HG02870 (cell line): Measurements from ENCODE around the gene FRMD5.

Experiments
- ATAC-seq: cut with Tn5 transposase; IDR thresholded peaks from one replicate; pipeline ENCODE4 v1.9.1; 2021; ENCODE audit warnings: mild to moderate bottlenecking, moderate library complexity; ENCODE audit not compliant: unreplicated experiment

The FRMD5 gene

DNA sequence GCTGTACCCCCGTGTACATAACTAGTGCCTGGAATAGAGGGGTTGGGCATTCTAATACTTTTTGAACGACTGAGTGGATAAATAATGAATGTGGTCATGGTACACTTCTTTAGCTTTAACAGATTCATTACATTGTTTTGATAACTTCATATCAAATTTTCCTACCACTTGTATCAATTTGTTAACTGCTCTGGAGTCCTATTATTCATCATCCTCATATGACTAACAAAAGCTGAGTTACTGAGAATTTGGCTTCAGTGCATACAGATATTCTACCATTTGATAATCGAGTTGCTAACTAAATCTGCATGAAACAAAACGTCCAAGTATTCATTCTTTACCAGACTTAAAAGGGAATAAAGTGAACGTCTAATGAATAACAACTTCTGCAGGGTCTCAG, 31.7 kb downstream of the FRMD5 start:
- no peak for ATAC-seq

DNA sequence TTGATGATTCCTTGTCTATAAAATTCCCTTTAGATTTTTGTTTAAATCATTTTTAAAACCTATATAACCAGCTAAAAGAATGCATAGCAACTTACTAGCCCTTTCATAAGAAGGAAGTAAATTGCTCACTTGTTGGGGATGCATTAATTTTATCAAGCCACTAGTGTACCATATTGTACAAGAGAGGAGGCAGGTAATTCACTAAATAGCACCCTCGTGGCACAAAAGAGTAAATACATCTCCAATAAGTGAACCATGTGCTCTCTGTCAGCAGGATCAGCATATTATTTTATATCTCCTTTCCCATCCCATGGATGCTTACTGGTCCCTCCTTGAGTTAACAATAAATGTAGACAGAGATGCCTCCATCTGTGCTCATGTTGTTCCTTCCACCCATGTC, 34.3 kb downstream of the FRMD5 start:
- ATAC-seq: no peak

DNA sequence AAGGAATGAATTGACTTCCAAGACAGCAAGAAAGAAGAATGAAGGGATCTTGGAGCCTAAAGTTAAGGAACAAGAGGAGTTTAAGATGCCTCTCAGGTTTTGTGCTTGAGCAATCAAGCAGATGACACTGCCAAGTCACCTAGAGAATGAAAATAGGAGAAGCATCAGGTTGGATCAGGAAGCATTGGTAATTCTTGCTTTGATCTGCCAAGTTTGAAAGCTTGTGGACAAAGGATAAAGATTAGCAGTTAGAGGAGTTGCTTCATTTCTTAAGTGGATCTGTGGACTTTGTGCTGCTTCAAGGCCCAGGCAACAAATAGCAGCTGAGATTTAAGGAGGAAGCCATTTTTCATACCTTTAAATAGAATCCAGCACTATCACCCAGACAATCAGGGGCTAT, 35.6 kb downstream of the FRMD5 start:
- no peak for ATAC-seq

DNA sequence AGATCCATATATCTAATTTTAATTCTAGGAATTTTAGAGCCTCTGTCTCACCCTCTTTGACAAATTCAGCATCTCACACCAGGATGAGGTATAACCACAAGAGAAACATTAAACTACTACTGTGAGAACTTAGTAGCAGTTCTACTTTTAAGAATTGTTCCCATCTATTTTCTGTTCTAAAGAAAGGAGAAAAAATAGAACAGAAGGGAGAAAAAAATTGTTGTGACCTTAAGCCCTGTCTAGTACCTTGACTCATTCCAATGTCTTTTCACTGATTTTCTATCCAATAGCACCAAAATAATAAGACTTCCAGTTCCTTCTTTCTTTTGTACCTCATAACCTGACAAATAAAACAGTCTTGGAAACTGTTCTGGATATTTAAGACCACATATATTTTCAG, 37.0 kb downstream of the FRMD5 start:
- no peak for ATAC-seq

DNA sequence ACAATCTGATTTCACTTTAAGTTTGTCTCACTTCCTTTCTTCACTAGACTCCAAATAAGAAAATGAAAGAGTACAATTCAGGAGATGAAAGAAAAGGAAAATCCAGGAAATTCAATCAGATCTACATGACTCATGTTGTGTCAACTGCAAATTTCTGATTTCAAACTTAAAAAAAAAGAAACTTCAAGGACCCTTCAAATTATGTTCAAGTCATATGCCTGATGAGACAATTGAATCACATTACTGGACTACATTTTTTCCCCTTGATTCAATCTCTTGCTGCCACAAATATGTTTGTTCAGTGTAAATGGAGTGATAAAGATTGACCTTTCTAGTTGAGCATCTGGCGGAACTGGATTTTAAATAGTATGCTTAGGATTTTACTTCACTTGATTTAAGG, 37.4 kb downstream of the FRMD5 start:
- ATAC-seq: no peak

DNA sequence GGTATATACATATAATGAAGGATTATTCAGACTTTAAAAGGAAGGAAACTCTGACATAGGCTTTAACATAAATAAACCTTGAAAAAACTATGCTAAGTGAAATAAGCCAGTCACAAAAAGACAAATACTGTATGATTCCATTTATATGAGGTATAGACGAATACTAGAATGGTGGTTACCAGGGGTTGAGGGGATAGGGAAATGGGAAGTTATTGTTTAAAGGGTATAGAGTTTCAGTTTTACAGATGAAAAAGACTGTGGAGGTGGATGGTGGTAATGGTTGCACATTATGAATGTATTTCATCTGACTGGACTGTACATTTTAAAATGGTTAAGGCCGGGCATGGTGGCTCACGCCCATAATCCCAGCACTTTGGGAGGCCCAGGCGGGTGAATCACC, 41.7 kb downstream of the FRMD5 start:
- ATAC-seq: no peak

DNA sequence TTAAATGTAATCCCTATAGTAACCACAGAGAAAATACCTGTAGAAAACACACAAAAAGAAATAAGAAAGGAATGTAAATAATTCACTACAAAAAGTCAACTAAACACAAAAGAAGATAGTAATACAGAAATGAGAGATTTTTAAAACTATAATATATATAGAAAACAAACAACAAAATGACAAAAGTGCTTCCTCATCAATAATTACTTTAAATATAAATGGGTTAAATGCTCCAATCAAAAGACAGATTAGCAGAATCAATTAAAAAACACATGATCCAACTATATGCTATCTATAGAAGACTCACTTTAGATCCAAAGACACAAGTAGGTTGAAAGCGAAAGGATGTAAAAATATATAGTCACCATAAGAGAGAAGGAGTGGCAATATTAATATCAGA, 45.8 kb downstream of the FRMD5 start:
- ATAC-seq: no peak

DNA sequence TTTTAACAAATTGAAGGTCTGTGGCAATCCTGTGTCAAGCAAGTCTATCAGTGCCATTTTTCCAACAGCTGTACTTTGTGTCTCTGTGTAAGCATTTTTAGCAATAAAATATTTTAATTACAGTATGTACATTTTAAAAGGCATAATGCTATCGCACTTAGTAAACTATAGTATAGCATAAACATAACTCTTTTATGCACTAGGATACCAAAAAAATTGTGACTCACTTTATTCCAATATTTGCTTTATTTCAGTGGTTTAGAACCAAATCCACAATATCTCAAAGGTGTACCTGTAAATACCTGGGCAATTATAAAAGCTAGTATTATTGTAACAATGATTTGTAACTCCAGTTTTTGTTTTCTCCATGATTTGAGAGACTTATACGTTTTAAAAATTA, 46.5 kb downstream of the FRMD5 start:
- no peak for ATAC-seq

- ATAC-seq: no peak
Measured at GRCh38 chr15:44147636-44148035, 47.4 kb downstream of the FRMD5 start.

GRCh38 chr15:44145495-44145894, 49.6 kb downstream of the FRMD5 start:
- ATAC-seq: no peak

- no peak for ATAC-seq
Measured at GRCh38 chr15:44144992-44145391, 50.1 kb downstream of the FRMD5 start.

DNA sequence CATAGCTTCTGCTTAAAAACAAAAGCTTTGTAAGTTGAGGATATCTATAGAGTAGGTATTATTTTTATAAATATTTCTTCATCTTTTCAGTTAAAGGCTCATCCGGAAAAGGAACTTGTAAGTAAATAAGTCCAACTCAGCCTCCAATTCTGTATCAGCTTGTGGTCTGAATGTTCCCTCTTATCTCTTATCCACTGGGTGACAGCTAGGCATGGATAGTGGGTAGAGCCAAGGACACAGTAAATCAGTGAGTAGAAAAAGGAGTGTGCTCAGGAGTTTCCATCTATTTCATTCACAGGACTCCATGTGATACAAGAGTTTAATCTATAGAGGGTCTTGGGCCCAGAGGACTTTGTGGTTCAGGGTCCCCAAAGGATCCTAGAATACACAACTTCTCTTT, 50.9 kb downstream of the FRMD5 start:
- no peak for ATAC-seq

- ATAC-seq: no peak
Measured at GRCh38 chr15:44137750-44138149, 57.3 kb downstream of the FRMD5 start.

DNA sequence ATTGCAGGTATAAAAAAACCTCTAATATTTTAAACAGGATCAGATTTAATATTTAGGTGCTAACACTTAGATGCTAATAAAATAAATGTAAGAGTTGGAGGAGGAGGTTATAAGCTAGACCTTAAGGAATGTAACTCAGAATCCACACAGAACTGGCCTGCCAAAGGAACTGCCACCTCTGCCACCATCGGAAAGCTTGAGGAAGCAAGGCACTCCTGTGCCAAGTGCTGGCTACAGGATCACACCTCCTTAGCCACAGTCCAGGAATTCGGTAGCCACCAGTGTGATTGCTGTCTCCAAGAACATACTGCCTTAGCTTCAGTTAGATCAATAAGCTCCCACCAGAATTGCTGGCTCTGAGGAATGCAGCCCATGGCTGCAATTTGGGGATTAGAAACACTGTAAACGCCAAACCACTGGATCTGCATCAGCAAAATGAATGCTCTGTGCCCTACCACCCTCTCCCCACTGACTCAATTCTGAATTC, 58.0 kb downstream of the FRMD5 start:
- no peak for ATAC-seq

DNA sequence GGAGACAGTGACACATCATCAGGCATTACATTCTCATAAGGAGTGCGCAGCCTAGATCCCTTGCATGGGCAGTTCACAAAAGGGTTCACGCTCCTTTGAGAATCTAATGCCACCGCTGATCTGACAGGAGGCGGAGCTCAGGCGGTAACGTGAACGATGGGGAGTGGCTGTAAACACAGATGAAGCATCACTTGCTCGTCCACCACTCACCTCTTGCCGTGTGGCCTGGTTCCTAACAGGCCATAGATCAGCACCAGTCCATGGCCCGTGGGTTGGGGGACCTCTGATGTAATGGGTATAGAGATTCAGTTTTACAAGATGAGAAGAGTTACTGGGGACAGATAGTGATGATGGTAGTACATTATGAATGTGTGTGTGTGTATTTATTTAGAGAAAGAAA, 63.0 kb downstream of the FRMD5 start:
- no peak for ATAC-seq

GRCh38 chr15:44130778-44131177, 64.3 kb downstream of the FRMD5 start:
- no peak for ATAC-seq

GRCh38 chr15:44129911-44130310, 65.2 kb downstream of the FRMD5 start:
- ATAC-seq: no peak

- no peak for ATAC-seq
Measured at GRCh38 chr15:44128443-44128842, 66.6 kb downstream of the FRMD5 start.

DNA sequence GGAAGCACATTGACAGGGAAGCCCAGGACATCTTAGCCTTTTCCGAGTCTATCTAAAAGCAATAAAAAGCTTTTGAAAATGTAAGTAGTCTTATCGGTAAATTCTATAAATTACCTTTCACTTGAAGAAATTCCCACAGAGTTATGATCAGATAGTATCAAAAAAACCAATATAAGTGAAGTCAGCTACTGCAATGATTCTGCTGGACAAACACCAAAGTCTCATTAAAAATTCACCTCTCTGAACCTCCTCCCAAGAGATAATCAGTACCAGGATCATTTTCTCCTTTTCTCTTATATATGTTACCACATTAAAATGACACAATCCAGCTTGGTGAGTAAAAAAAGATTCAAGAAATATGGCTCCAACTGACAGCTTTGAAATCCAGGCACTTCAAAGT, 69.2 kb downstream of the FRMD5 start:
- no peak for ATAC-seq

- no peak for ATAC-seq
Measured at GRCh38 chr15:44102675-44103254, 92.3 kb downstream of the FRMD5 start.

DNA sequence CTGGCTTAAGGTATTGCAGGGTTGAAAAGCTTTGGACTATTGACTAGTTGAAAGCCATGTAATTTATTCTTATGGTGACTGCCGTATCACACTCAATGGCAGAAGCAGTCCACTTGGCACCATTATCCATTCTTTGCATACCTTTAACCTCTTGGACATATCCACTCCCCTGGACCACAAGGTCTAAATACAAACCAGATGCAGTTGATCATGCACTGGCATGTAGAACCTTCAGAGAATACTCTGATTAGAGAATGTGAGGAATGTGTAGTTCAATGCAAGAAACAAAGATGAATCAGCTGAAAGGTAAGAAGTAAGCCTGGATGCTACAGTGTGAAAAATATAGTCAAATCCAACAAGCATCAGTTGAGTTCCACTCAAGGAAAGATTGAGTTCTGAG, 93.1 kb downstream of the FRMD5 start:
- no peak for ATAC-seq

DNA sequence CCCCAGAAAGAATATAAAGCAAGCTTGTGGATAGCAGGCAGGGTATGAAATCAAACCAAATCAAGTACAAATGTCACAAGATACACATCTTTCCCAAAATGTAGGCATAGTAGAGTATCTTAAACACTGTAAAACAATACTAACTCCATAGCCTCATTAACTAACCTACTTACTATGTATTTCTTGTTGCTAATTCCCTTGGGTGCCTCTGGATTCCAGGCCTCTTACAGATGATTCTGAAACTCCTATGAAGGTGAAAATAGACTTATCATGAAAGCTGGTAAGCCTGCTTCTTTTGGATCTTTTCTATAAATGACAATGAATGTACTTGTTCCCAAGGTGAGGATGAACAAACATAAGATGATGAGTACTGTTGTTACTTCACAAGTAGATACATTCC, 93.8 kb downstream of the FRMD5 start:
- ATAC-seq: no peak

- ATAC-seq: no peak
Measured at GRCh38 chr15:44099671-44100070, 95.4 kb downstream of the FRMD5 start.

DNA sequence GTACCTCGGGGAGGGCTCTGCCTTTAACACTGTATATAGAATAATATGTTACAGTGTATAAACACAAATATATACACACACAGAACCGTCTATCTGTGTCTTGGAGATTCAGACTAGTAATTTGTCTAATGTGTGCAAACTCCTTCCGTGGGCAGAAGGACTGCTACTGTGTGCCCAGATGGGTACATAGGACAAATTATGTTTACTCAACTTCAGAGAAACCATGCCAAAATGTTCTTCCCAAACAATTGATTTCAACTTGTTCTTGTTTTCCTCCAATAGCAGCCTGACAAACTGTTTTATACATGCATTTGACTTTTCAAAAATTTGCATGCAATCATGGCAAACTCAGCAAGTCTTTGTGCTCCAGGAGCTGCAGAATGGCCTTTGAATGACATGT, 97.5 kb downstream of the FRMD5 start:
- ATAC-seq: no peak
